Activated T-helper 1 cell treated with Interleukin-2 at 50 U/mL for 16 hours (primary cell): ENCODE results near the gene FRMD3.

Experiments
- DNase-seq: peaks from one replicate; pipeline ENCODE4 v3.0.0-alpha.2; 2020; ENCODE audit warnings: low read depth

The FRMD3 gene

DNA sequence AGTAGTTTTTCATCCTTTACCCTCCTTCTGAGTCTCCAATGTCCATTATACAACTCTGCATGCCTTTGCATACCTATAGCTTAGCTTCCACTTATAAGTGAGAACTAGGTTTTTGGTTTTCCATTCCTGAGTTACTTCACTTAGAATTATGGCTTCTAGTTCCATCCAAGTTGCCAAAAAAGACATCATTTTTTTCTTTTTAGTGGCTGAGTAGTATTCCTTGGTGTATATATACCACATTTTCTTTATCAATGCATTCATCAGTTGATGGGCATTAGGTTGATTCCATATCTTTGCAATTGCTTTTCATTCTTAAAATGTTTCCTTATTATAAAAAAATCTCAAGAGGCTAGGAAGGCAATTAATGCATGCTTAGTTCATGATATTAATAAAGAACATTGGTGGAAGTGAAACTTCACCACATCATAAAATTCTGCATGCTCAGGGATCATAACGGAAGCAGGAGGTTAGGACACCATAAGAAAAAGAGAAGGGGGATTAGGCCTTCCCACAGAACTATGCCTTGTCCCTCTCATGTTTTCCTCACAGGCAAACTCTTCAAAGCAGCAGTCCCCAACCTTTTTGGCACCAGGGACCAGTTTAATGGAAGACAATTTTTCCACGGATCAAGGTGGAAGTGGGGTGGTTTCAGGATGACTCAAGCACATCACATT lies 105.2 kb downstream of the FRMD3 start:
- no peak for DNase-seq

DNA sequence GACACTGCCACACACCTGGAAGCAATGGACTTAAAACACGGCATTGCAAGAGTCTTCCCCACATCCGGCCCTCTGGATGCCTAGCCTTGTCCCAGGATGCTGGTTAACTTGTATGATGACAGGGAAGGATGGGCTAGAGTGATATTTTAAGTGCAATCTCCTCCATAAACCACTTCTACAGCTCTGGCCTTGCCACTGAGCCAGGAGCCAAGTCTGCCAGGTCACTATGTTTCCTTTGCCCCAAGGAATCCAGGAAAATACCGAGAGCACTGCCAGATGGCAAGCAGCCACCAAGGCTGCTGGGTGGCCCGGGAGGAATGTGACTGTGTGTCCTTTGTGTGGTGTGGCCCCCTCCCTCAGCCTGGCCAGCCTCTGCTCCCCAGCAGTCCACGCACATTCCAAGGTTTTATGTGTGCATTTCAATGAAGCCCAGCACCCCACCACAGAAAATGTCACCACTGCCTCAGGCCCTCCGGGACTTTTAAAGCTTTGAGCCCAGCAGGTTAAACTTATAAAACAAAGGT lies 106.0 kb downstream of the FRMD3 start:
- DNase-seq = no peak

DNA sequence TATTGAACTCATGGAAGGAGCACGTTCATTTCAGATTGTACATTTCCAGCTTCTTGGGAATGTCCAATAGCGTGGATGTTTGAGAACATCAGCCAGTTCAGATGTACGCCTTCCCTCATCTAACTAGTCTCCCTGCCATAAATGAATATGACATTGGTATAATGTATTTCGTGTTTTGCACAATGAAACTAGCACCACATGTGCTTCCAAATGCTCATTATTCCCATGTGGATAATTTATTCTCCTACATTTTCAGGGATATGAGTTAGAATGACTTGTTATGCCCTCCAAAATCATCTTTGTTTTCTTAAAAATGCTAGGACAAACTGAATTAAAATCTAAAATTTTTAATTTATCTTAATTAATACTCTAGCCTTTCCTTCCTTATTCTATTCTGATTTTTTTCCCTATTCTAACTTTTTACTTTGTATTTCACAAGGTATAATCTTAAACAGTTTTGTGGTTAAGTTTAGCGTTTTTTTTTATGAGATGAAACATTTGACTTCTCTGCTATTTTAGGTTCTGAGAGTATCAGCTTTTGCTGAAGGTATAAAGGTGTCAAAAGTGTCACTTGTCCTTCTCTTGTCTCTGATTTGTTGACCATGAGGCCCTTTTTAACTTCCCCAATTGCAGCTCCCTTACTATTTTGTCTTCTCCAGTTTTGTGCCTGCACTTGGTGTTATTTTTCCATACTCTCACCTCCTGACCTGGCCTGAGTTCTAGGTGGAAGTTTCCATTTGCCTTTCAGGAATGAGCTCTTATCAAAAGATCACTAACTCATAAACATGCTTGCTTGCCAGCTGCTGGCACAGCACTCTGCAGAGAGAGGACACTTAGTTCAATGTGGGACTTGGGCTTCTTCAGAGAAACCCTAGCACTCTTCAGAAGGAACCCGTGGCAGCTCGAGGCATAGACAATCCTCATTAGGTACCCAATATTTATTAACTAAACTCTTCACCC lies 106.8 kb downstream of the FRMD3 start:
- DNase-seq = no peak

DNA sequence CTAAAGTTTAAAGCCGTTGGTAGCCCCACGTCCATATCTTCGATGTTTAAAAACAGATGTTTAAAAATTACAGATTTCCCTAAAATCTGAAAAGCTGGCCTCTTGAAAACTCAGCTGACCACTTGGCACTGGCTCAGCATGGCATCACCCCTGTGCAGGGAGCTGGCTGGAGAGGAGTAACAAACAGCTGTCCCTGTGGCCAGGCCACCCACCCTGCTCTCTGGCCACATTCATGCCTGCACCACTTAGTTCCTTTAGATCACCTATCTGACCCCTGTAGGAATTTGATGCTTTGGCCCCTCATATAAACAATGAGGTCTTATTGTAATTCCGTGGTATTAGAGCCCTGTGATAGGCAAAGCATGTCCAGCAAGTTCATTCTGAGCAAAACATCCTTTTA lies 107.5 kb downstream of the FRMD3 start:
- no peak for DNase-seq

DNA sequence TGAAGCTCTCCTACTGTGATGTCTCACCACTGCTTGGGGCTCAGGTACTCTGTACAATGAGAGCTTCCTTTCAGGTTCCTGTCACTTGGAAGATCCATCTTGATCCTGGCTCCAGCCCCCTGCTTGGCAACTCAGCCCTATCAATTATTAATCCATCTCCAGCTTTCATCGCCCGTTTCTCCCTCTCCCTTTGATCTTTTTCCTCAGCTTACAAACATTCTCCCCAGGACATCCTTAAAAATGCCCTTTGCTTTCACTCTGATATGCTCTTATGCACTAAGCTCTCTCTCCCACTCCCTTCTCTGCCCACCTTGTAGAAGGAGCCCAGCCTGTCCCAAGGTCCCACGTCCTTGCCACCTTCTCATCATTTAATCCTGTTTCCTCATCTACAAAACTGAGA lies 109.0 kb downstream of the FRMD3 start:
- DNase-seq = no peak

- no peak for DNase-seq
These were observed 113.0 kb downstream of the FRMD3 start for GRCh38 chr9:83425240-83425639.

DNA sequence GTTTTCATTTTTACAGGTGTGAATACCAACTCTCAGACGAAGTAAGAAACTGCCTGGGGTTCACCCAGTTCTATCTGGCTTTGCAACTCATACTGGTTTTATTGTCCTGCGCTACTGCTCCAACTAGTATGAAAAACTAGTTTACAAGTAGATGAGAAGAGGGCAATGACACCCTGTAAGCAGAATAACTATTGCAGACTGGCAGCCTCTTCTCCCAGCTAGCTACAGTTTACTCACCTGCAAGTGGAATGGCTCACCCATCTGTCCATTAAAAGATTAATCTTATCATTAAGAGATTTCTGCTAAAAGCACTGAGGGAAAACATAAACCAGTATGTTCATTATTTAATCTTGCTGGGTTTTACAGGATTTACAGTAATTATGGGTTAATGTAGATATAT lies 113.4 kb downstream of the FRMD3 start:
- DNase-seq = no peak

GRCh38 chr9:83423815-83424707 lies 114.1 kb downstream of the FRMD3 start:
- no peak for DNase-seq

DNA sequence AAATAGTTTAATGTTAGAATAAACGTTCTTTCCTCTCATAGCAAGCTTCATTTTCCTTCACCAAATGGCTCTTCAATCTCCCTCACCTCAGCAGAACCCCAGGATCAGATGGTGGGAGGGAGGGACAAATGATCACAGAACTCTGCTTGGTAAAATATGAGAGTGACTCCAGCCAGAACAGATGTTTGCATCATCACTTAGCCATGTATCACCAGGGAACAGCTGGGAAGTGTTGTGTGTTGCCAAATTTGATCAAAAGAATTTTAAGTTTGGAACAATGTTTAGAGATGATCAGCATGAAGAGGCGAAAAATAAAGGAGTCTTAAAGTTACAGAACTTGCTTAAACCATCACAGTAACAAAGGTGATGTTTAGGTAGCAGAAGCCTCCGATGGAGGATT lies 115.7 kb downstream of the FRMD3 start:
- no peak for DNase-seq

DNA sequence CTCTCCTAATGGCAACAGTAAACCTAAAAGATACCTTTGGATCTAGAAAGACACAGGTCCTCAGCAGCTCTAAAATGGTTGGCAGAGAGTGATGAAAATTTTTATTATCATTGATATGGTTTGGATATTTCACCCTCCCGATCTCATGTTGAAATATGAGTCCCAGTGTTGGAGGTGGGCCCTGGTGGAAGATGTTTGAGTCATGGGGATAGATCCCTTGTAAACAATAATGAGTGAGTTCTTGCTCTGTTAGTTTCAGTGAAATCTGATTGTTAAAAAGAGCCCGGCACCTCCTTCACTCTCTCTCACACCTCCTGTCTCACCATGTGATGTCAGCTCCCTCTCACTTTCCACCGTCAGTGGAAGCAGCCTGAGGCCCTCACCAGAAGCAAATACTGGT lies 117.7 kb downstream of the FRMD3 start:
- no peak for DNase-seq

GRCh38 chr9:83419961-83420360 lies 118.2 kb downstream of the FRMD3 start:
- no peak for DNase-seq

DNA sequence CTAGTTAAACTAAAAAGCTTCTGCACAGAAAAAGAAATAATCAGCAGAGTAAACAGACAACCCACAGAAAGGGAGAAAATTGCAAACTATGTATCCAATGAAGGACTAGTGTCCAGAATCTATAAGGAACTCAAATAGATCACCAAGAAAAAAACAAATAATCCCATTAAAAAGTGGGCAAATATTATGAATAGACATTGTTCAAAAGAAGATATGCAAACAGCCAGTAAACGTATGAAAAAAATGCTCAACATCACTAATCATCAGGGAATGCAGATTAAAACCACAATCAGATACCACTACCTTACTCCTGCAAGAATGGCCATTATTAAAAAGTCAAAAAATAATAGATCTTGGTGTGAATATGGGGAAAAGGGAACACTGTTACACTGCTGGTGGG lies 119.9 kb downstream of the FRMD3 start:
- DNase-seq = no peak

DNA sequence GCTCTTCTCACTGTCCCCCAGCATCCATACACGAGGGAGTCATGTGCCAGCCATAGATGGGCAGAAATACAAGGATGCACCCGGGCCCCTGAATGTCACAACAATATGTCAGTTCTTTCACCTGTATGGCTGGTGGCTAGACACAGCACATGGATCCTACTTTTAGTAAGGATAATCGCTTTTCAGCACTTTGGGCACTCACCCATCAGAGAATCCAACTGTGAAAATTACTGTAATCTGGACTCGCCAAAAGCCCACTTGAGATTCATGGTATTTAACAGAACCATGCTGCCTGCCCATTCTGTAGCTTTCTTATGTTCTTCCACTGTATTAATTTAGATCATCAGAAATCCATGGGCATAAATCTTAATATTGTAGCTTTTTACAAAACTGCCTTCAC lies 124.8 kb downstream of the FRMD3 start:
- no peak for DNase-seq

DNA sequence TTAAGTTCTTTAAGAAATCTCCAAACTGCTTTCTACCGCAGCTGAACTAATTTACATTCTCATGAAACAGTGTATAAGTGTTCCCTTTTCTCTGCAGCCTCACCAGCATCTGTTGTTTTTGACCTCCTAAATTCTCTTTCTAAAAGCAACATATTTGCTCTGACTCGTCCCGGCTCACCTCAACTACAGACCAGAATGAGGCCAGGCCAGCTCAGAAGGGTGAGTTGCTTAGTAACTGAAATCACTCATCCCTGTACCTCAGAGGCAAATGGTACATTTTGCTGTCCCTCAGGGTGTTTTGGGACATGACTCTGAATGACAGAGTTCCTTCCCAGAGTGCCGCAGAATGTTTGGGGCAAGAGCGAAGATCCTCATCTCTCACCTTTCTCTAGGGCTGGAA lies 127.5 kb downstream of the FRMD3 start:
- DNase-seq = no peak

DNA sequence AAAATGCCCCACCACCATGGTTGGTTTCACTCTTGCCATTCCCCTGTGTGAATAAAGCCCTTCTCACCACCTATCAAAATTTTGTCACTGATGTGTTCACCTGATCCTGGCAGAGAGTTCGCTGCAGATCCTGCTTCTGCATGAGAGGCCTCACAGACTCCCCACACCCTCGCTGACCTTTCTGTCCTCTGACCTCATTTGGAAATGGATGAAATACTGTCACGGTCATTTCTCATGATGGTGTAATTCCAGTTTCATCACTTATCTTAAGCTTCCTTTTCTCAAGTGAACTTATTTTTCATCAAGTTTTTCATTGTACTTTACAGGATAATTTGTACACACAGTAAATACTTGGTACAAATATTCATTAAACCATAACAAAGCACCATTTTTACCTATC lies 131.3 kb downstream of the FRMD3 start:
- no peak for DNase-seq

DNA sequence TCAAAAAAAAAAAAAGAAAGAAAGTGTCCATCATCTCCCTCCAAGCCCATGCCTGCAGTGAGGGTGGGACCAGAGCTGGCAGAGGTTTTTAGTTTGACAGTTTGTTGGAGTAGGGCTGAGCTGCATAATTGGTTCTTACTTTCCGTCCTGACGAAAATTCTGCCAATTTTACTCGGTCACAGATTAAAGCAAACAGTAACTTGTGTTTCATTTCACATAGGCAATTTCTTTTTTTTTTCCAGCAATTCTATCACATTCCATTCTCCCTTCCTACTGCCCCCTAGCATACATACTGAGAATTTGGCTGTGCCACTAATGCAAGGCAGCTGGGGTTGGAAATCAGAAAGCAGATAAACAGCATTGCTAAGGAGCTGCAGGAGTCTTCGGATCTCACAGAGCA lies 132.4 kb downstream of the FRMD3 start:
- no peak for DNase-seq

- DNase-seq = no peak
These were observed 134.5 kb downstream of the FRMD3 start for GRCh38 chr9:83403527-83404238.

DNA sequence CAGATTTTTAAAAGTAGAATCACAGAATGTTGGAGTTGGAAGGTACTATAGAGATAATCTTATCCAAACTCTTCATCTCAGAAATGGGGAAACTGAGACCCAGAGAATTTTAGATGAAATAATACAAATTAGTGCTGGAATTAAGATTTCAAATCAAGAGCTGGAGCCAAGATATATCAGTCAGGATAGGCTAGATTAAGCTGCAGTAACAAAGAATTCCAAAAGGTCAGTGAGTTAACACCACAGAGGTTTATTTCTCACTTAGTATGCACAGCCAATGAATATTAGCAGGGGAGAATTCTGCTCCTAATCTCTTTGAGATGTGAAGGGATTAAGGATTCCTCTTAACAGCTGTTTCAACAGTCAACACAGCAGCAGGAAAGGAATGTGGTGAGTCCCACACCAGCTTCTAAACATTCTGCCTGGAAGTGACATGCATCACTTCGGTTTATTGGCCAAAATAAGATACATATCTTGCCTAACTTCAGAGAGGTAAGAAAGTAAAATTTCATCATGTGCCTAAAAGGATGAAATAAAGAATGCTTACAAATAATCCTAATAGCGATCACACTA lies 136.8 kb downstream of the FRMD3 start:
- no peak for DNase-seq

GRCh38 chr9:83396813-83397212 lies 141.4 kb downstream of the FRMD3 start:
- no peak for DNase-seq

DNA sequence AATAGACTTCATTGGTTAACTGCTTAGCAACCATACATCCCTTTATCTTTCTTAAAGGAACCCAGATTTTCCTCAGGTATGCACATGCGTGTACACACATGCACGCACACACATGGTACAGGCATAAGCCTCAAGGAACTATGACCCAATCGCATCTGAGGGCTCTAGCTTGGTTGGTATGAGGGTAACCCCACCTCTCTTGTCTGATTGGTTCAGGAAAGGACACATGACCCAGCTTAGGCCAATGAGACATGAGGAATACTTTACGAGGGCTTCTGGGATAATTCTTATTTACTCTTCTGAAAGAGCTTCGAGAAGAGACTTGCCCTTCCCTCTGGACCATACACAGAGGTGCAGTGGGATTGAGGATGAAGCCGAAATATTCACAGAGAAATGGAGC lies 141.9 kb downstream of the FRMD3 start:
- DNase-seq = no peak

GRCh38 chr9:83392228-83392627 lies 146.0 kb downstream of the FRMD3 start:
- no peak for DNase-seq
